A549 (cell line): ENCODE results near the gene TCEA2. TPM values are rescaled to one million over a fixed set of nuclear protein-coding genes. Genes with fewer than 3 reads are reported as not detected.

Source experiments
- ATAC-seq, 2 experiments: fragments of 200-7000 bp in 1 of 2; fragments of >200 bp in 1 of 2; cut with Nextera tagmentation in 1 of 2; cut with Tn5 transposase in 1 of 2; 3 replicates each; pipeline versions ENCODE4 v1.8.0 to v1.9.1; 2018 to 2020; ENCODE audit warnings: mild to moderate bottlenecking in 1 of 2, moderate library complexity in 1 of 2
- CTCF ChIA-PET: fragments of 300-600 bp; sonication (Branson Sonifier 250); formaldehyde crosslinking; extraction: SDS; loops from one replicate; lab custom pipeline; 2021; ENCODE audit warnings: antibody characterized with exemption, inconsistent platforms; lab: Yijun Ruan, JAX
- POLR2A ChIA-PET: fragments of 350-600 bp; formaldehyde crosslinking; extraction: SDS; loops from one replicate; lab custom pipeline; 2021; ENCODE audit warnings: antibody characterized with exemption, inconsistent platforms; lab: Yijun Ruan, JAX
- DNase-seq, 2 experiments: peaks; one replicate each; pipeline versions ENCODE4 v3.0.0 to v3.0.0-alpha.2; 2011 to 2016; ENCODE audit warnings: low read depth in 1 of 2, low spot score in 1 of 2
- FAIRE-seq: peaks from 2 replicates; lab custom pipeline; 2011; peaks lifted over from hg19 to GRCh38; lab: Jason Lieb, UNC
- H3K27ac ChIP-seq, 2 experiments: fragments of >200 bp; sonication (Bioruptor Twin); formaldehyde crosslinking; 3 replicates each; pipeline ENCODE4 v1.5.1; 2016 to 2017
- H3K4me1 ChIP-seq: fragments of >200 bp; sonication (Bioruptor Twin); formaldehyde crosslinking; 3 replicates; pipeline ENCODE4 v1.6.1; 2016
- H3K4me2 ChIP-seq: fragments of >200 bp; sonication (Bioruptor Twin); formaldehyde crosslinking; 3 replicates; pipeline ENCODE4 v1.6.1; 2016
- H3K4me3 ChIP-seq: fragments of >200 bp; sonication (Bioruptor Twin); formaldehyde crosslinking; 3 replicates; pipeline ENCODE4 v1.5.1; 2016
- H3K9me3 ChIP-seq: fragments of >200 bp; sonication (Bioruptor Twin); formaldehyde crosslinking; 3 replicates; pipeline ENCODE4 v1.6.1; 2016
- CBX2 ChIP-seq: fragments of 200-600 bp; sonication (generic); IDR thresholded peaks from 2 replicates; pipeline ENCODE4 v1.6.1; 2016; ENCODE audit warnings: low read depth, mild to moderate bottlenecking, borderline replicate concordance
- CBX8 ChIP-seq: fragments of 200-600 bp; sonication (generic); IDR thresholded peaks from 2 replicates; pipeline ENCODE4 v1.6.1; 2016
- CHD2 ChIP-seq: fragments of 150-350 bp; IDR thresholded peaks from 2 replicates; pipeline ENCODE4 v1.6.1; 2014; ENCODE audit warnings: low read length; ENCODE audit not compliant: partially characterized antibody
- CHD4 ChIP-seq: fragments of 200-600 bp; sonication (generic); IDR thresholded peaks from 2 replicates; pipeline ENCODE4 v1.6.1; 2016; ENCODE audit warnings: antibody characterized with exemption, mild to moderate bottlenecking, borderline replicate concordance
- EP300 ChIP-seq, 2 experiments: fragments of >200 bp; sonication (Bioruptor Twin); formaldehyde crosslinking; IDR thresholded peaks; 2 replicates in 1 of 2; 3 replicates in 1 of 2; pipeline ENCODE4 v1.6.1; 2016 to 2017
- ESRRA ChIP-seq: fragments of 150-350 bp; IDR thresholded peaks from 2 replicates; pipeline ENCODE4 v1.6.1; 2014; ENCODE audit warnings: mild to moderate bottlenecking, low read length, borderline replicate concordance
- FOSB ChIP-seq: fragments of 250-450 bp; sonication (Bioruptor Pico); IDR thresholded peaks from 2 replicates; pipeline ENCODE4 v1.5.0; 2020; ENCODE audit warnings: mild to moderate bottlenecking, moderate library complexity
- GATA3 ChIP-seq: IDR thresholded peaks from 2 replicates; pipeline ENCODE4 v1.6.1; 2012; ENCODE audit warnings: borderline replicate concordance
- HEYL ChIP-seq: fragments of 250-450 bp; sonication (Bioruptor Pico); IDR thresholded peaks from 2 replicates; pipeline ENCODE4 v1.8.0; 2021; ENCODE audit warnings: mild to moderate bottlenecking, moderate library complexity
- HOXB13 ChIP-seq: fragments of 250-450 bp; sonication (Bioruptor Pico); IDR thresholded peaks from 2 replicates; pipeline ENCODE4 v1.5.0; 2020; ENCODE audit warnings: low read depth, mild to moderate bottlenecking, moderate library complexity
- HOXB5 ChIP-seq: fragments of 250-450 bp; sonication (Bioruptor Pico); IDR thresholded peaks from 2 replicates; pipeline ENCODE4 v1.5.0; 2020; ENCODE audit warnings: mild to moderate bottlenecking, moderate library complexity
- JUN ChIP-seq, 2 experiments: fragments of >200 bp; sonication (Bioruptor Twin); formaldehyde crosslinking; IDR thresholded peaks; 2 replicates in 1 of 2; 3 replicates in 1 of 2; pipeline ENCODE4 v1.6.1; 2016 to 2017
- NFE2L2 ChIP-seq: fragments of 150-350 bp; conservative IDR thresholded peaks from 2 replicates; pipeline ENCODE4 v1.6.1; 2014; ENCODE audit warnings: low read length
- PHF8 ChIP-seq: fragments of 200-600 bp; sonication (generic); IDR thresholded peaks from 2 replicates; pipeline ENCODE4 v1.6.1; 2016; ENCODE audit warnings: low read depth, mild to moderate bottlenecking, antibody characterized with exemption, moderate library complexity, borderline replicate concordance
- POLR2A ChIP-seq: IDR thresholded peaks from 2 replicates; pipeline ENCODE4 v1.6.1; 2012; ENCODE audit warnings: mild to moderate bottlenecking, low read length
- RAD21 ChIP-seq, 2 experiments: fragments of >200 bp in 1 of 2; sonication (Bioruptor Twin) in 1 of 2; formaldehyde crosslinking in 1 of 2; IDR thresholded peaks in 1 of 2; conservative IDR thresholded peaks in 1 of 2; 2 replicates in 1 of 2; 3 replicates in 1 of 2; pipeline ENCODE4 v1.6.1; 2012 to 2018; ENCODE audit warnings: inconsistent platforms in 1 of 2
- RARB ChIP-seq: fragments of 250-450 bp; sonication (Bioruptor Pico); IDR thresholded peaks from 2 replicates; pipeline ENCODE4 v1.8.0; 2021; ENCODE audit warnings: mild to moderate bottlenecking, moderate library complexity
- RNF2 ChIP-seq: fragments of 200-600 bp; sonication (generic); IDR thresholded peaks from 2 replicates; pipeline ENCODE4 v1.6.1; 2016; ENCODE audit warnings: low read depth, mild to moderate bottlenecking, antibody characterized with exemption, moderate library complexity, borderline replicate concordance
- TP53 ChIP-seq: fragments of 250-450 bp; sonication (Bioruptor Pico); IDR thresholded peaks from 2 replicates; pipeline ENCODE4 v1.5.0; 2021; ENCODE audit warnings: mild to moderate bottlenecking, moderate library complexity
- ZFP36 ChIP-seq: fragments of 450-650 bp; IDR thresholded peaks from 2 replicates; pipeline ENCODE4 v1.6.1; 2014; ENCODE audit warnings: borderline replicate concordance; ENCODE audit not compliant: partially characterized antibody
- WGBS: methylation state at CpG from one replicate; pipeline ENCODE4 v1.1.6; 2017; ENCODE audit errors: missing lambda C conversion rate; 5-methylcytosine and 5-hydroxymethylcytosine counted together
- polyA plus RNA-seq, 4 experiments: library from polyadenylated mRNA; depleted of rRNA in 3 of 4; stranded (reverse); fragments of >200 nt; fragmentation: RNase III in 1 of 4; extraction: RNeasy Plus Mini Kit Qiagen cat#74134 plus additional on column Dnase treatment in 1 of 4; gene quantifications; 2 replicates in 3 of 4; 3 replicates in 1 of 4; pipeline ENCODE4 v1.2.3, GENCODE V29; 2011 to 2017
- TF ChIP-seq, protein P1 (sequence below): fragments of 250-450 bp; sonication (Bioruptor Pico); IDR thresholded peaks from 2 replicates; pipeline ENCODE4 v1.5.0; 2020; ENCODE audit warnings: low read depth, mild to moderate bottlenecking, moderate library complexity
- TF ChIP-seq, protein P2 (sequence below): IDR thresholded peaks from 2 replicates; pipeline ENCODE4 v1.6.1; 2012
- TF ChIP-seq, protein P3 (sequence below): fragments of >200 bp; sonication (Bioruptor Twin); formaldehyde crosslinking; IDR thresholded peaks from 2 replicates; pipeline ENCODE4 v1.6.1; 2016
- TF ChIP-seq, protein P4 (sequence below): fragments of 150-350 bp; IDR thresholded peaks from 2 replicates; pipeline ENCODE4 v1.6.1; 2014; ENCODE audit warnings: low read depth, mild to moderate bottlenecking, low read length
- TF ChIP-seq, protein P5 (sequence below): fragments of >200 bp; sonication (Bioruptor Twin); formaldehyde crosslinking; IDR thresholded peaks from 3 replicates; pipeline ENCODE4 v1.5.1; 2016
- TF ChIP-seq, protein P6 (sequence below): IDR thresholded peaks from 2 replicates; pipeline ENCODE4 v1.6.1; 2012; ENCODE audit warnings: low read depth, borderline replicate concordance

TCEA2 gene
- polyA plus RNA-seq, 2 of the 4 experiments (the other 2 are of a cell fraction): 11.2 to 29.8 TPM

DNA sequence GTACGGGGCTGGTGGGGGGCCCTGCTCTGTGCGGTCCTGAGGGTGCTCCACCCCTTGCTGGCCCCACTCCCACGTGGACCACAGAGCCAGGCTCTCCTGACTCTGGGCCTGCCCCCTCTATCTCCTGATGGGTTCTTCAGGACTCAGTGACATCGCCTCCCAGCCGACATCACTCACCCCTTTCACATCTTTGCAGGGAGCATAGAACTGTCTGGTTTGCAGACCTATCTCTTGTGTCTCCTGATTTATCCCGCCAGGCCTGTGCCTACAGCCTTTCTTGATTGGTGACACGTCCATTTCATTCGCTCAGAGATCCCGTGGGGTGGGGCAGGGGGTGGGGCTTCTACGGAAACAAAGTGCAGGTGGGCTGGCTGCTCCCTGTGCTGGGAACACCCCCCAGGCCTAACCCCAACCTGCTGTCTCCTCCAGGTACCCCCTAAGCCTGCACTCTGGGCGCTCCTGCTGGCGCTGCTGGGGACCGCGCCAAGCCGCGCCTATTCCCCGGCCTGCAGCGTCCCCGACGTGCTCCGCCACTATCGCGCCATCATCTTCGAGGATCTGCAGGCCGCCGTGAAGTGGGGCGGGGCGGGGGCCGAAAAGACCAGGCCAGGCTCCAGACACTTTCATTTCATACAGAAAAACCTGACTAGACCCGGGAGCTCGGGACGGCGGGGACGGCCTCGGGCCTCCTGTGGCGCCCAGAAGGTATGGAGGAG, 25.3 kb upstream of the TCEA2 start:
- Histone ChIP-seq H3K27ac (peak overlapping the region in 1 of 2 experiments; percentile 92; a peak in 2 of 6 replicates), H3K4me2 (peak overlapping the region; percentile 80), H3K4me3 (peak overlapping the region; percentile 48; the same call in 1 of the 3 replicates), H3K4me1 (peaks cover 13% of the 10 kb centered on the region; the same call in 2 of the 3 replicates), H3K9me3 (no peaks in the 10 kb centered on the region)
- 74% methylated on average over 35 of the region's 36 CpGs for WGBS
- DNase-seq (no peak), ATAC-seq (no peak), FAIRE-seq (no peak)
- TF ChIP-seq RNF2: no peak
- ChIA-PET POLR2A (interaction anchor here (0.7 to 1.6 kb wide), 3 partner anchors 54 to 330 kb away, joined by 3 to 17 read pairs (median 4); partner anchors contain the start of genes ARFRP1, PRPF6 and ZGPAT), CTCF (interaction anchor here (0.7 to 7.1 kb wide), 32 partner anchors 8 to 500 kb away, joined by 3 to 143 read pairs (median 12); partner anchors contain the start of genes LKAAEAR1, OPRL1, PRPF6 and PTK6)

DNA sequence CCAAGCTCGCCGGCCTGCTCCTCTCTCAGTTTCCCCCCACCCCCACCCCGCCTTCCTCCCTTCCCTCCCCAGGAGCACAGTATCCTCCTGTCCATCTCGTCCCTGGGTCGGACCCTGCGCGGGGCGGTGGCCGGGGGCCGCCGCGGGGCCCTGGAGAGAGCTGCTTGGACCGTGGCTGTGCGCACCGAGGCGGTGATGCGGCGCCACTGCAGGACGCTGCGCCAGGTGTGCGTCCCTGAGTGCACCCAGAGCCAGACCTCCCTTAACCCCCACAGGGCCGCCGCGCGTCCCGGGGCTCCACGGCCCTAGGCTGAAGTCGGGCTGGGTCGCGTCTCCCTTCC, 24.8 kb upstream of the TCEA2 start:
- Histone ChIP-seq H3K4me2 (peak overlapping the region; percentile 80), H3K4me1 (peaks cover 13% of the 10 kb centered on the region; the same call in 2 of the 3 replicates), H3K27ac (peak overlapping the region; percentile 75 to 92), H3K9me3 (no peaks in the 10 kb centered on the region), H3K4me3 (peak overlapping the region; percentile 48)
- POLR2A ChIA-PET: interaction anchor here (0.7 to 1.8 kb wide), 8 partner anchors 8 to 500 kb away, joined by 3 to 17 read pairs (median 4); partner anchors contain the start of genes ARFRP1, PRPF6, PTK6 and TCEA2
- TF ChIP-seq HEYL (CRISPR knock-in tag) (no peak), CHD2 (no peak), HOXB13 (CRISPR knock-in tag) (no peak), CBX2 (no peak), ESRRA (no peak), RARB (CRISPR knock-in tag) (no peak), ZFP36 (no peak), RAD21 (conservative IDR thresholded peaks at IDR 0.05 in 1 of 2, IDR thresholded peaks at IDR 0.05 in 1 of 2) (no peak), FOSB (CRISPR knock-in tag) (no peak), GATA3 (no peak), CHD4 (no peak)
- TF ChIP-seq, protein P1, sequence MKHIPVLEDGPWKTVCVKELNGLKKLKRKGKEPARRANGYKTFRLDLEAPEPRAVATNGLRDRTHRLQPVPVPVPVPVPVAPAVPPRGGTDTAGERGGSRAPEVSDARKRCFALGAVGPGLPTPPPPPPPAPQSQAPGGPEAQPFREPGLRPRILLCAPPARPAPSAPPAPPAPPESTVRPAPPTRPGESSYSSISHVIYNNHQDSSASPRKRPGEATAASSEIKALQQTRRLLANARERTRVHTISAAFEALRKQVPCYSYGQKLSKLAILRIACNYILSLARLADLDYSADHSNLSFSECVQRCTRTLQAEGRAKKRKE (CRISPR knock-in tag): no peak
- TF ChIP-seq, protein P2, sequence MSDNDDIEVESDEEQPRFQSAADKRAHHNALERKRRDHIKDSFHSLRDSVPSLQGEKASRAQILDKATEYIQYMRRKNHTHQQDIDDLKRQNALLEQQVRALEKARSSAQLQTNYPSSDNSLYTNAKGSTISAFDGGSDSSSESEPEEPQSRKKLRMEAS: no peak
- TF ChIP-seq, protein P3, sequence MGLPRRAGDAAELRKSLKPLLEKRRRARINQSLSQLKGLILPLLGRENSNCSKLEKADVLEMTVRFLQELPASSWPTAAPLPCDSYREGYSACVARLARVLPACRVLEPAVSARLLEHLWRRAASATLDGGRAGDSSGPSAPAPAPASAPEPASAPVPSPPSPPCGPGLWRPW: no peak
- TF ChIP-seq, protein P4, sequence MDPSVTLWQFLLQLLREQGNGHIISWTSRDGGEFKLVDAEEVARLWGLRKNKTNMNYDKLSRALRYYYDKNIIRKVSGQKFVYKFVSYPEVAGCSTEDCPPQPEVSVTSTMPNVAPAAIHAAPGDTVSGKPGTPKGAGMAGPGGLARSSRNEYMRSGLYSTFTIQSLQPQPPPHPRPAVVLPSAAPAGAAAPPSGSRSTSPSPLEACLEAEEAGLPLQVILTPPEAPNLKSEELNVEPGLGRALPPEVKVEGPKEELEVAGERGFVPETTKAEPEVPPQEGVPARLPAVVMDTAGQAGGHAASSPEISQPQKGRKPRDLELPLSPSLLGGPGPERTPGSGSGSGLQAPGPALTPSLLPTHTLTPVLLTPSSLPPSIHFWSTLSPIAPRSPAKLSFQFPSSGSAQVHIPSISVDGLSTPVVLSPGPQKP: no peak
- CTCF ChIA-PET: interaction anchor here (0.6 to 7.1 kb wide), 38 partner anchors 8 to 500 kb away, joined by 3 to 143 read pairs (median 10); partner anchors contain the start of genes LKAAEAR1, OPRL1, PRPF6 and PTK6
- WGBS: no CpG with 5 or more reads among the region's 30 CpGs
- FAIRE-seq: no peak
- ATAC-seq: peak; percentile 47 to 64
- no peak for DNase-seq

DNA sequence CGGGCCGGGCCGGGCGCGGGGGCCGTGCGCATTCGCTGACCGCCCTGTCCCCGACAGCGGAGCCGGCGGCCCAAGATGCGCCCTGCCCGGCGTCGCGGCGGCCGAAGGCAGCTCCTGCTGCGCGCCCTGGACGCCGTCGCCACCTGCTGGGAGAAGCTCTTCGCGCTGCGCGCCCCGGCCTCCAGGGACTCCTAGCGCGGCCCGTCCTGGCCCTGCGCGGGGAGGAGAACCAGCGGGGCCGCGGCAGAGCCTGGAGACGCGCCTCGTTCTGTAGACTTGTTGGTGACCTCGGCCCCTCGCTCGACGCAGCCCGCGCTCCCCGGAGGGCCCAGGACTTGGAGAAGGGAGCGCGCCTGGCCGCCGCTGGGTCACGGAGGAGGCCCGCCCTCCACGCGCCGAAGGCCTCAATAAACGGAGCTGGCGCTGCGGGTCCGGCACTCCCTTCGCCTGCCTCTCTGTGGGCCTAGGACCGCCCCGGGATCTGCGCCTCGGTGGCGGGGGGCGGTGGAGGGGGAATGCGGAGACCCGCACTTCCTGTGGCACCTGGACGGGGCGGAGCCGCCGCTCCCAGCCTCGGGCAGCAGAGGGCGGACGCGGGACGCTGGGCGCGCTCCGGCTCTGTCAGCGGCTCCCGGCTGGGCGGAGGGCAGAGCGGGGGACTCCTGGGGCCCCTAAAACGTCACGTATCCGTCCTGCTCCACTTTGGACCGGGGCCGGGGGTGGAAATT, 24.3 kb upstream of the TCEA2 start:
- peak overlapping the region; percentile 48 for H3K4me3 ChIP-seq
- CTCF ChIA-PET: interaction anchor here (0.6 to 7.1 kb wide), 43 partner anchors 8 to 501 kb away, joined by 3 to 143 read pairs (median 8); partner anchors contain the start of genes LKAAEAR1, OPRL1, PRPF6 and PTK6
- FAIRE-seq: no peak
- no peaks in the 10 kb centered on the region for H3K9me3 ChIP-seq
- peak overlapping the region; percentile 75 to 92 for H3K27ac ChIP-seq
- 3% methylated on average over 22 of the region's 91 CpGs for WGBS
- peaks cover 13% of the 10 kb centered on the region; the same call in 2 of the 3 replicates for H3K4me1 ChIP-seq
- peak overlapping the region; percentile 80 for H3K4me2 ChIP-seq
- ATAC-seq: peak; percentile 76 to 88
- POLR2A ChIA-PET: interaction anchor here (0.7 to 1.8 kb wide), 8 partner anchors 8 to 501 kb away, joined by 3 to 17 read pairs (median 4); partner anchors contain the start of genes ARFRP1, PRPF6, PTK6 and TCEA2
- peak; percentile 85 to 91 for DNase-seq
- TF ChIP-seq NFE2L2 (no peak), JUN (IDR thresholded peaks at IDR 0.05) (peak in 1 of 2 experiments; percentile 69; a peak in 2 of 5 replicates), CBX8 (no peak), POLR2A (peak; percentile 19; the same call in 1 of the 2 replicates), EP300 (IDR thresholded peaks at IDR 0.05) (no peak), FOSB (CRISPR knock-in tag) (no peak), TP53 (CRISPR knock-in tag) (0 out of 2 replicates have a peak, but pooled peaks have one; percentile 10), PHF8 (peak; percentile 66; the same call in 1 of the 2 replicates), HOXB5 (CRISPR knock-in tag) (0 out of 2 replicates have a peak, but pooled peaks have one; percentile 33)
- TF ChIP-seq, protein P5, sequence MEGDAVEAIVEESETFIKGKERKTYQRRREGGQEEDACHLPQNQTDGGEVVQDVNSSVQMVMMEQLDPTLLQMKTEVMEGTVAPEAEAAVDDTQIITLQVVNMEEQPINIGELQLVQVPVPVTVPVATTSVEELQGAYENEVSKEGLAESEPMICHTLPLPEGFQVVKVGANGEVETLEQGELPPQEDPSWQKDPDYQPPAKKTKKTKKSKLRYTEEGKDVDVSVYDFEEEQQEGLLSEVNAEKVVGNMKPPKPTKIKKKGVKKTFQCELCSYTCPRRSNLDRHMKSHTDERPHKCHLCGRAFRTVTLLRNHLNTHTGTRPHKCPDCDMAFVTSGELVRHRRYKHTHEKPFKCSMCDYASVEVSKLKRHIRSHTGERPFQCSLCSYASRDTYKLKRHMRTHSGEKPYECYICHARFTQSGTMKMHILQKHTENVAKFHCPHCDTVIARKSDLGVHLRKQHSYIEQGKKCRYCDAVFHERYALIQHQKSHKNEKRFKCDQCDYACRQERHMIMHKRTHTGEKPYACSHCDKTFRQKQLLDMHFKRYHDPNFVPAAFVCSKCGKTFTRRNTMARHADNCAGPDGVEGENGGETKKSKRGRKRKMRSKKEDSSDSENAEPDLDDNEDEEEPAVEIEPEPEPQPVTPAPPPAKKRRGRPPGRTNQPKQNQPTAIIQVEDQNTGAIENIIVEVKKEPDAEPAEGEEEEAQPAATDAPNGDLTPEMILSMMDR: peak; percentile 56
- TF ChIP-seq, protein P6, sequence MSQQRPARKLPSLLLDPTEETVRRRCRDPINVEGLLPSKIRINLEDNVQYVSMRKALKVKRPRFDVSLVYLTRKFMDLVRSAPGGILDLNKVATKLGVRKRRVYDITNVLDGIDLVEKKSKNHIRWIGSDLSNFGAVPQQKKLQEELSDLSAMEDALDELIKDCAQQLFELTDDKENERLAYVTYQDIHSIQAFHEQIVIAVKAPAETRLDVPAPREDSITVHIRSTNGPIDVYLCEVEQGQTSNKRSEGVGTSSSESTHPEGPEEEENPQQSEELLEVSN: peak; percentile 84
